BE2C (cell line): ENCODE results near the gene NSL1.

Experiments used
- DNase-seq: peaks from one replicate; pipeline ENCODE4 v3.0.0-alpha.2; 2020
- H3K27me3 ChIP-seq: fragments of 250-450 bp; sonication (Bioruptor Pico); 2 replicates; pipeline ENCODE4 v1.5.1; 2020; ENCODE audit warnings: mild to moderate bottlenecking
- H3K36me3 ChIP-seq: fragments of 250-450 bp; sonication (Bioruptor Pico); 2 replicates; pipeline ENCODE4 v1.5.1; 2020; ENCODE audit warnings: mild to moderate bottlenecking
- H3K4me1 ChIP-seq: fragments of 250-450 bp; sonication (Bioruptor Pico); 2 replicates; pipeline ENCODE4 v1.5.1; 2020
- H3K4me3 ChIP-seq: 2 replicates; pipeline ENCODE4 v1.5.1; 2011; ENCODE audit warnings: low read depth, low read length
- H3K9me3 ChIP-seq: fragments of 250-450 bp; sonication (Bioruptor Pico); 2 replicates; pipeline ENCODE4 v1.5.1; 2020
- CTCF ChIP-seq: IDR thresholded peaks from 2 replicates; pipeline ENCODE4 v1.5.1; 2012; ENCODE audit warnings: mild to moderate bottlenecking, low read depth, low read length

The NSL1 gene

GRCh38 chr1:212753749-212754148, 37.8 kb downstream of the NSL1 start:
- Histone ChIP-seq H3K36me3 (no peaks in the 10 kb centered on the region), H3K27me3 (no peaks in the 10 kb centered on the region), H3K4me3 (no peak overlapping the region), H3K4me1 (peaks cover 6% of the 10 kb centered on the region), H3K9me3 (no peaks in the 10 kb centered on the region)
- no peak for DNase-seq
- TF ChIP-seq CTCF = no peak

GRCh38 chr1:212752934-212753497, 38.6 kb downstream of the NSL1 start:
- Histone ChIP-seq H3K4me1 (peaks cover 6% of the 10 kb centered on the region), H3K36me3 (no peaks in the 10 kb centered on the region), H3K9me3 (no peaks in the 10 kb centered on the region), H3K27me3 (no peaks in the 10 kb centered on the region), H3K4me3 (no peak overlapping the region)
- no peak for DNase-seq
- TF ChIP-seq CTCF = no peak

GRCh38 chr1:212752252-212752933, 39.2 kb downstream of the NSL1 start:
- Histone ChIP-seq H3K4me1 (peaks cover 6% of the 10 kb centered on the region), H3K9me3 (no peaks in the 10 kb centered on the region), H3K4me3 (no peak overlapping the region), H3K27me3 (no peaks in the 10 kb centered on the region), H3K36me3 (no peaks in the 10 kb centered on the region)
- TF ChIP-seq CTCF = no peak
- DNase-seq = no peak

GRCh38 chr1:212749821-212750535, 41.6 kb downstream of the NSL1 start:
- Histone ChIP-seq H3K4me3 (no peak overlapping the region), H3K4me1 (peaks cover 6% of the 10 kb centered on the region), H3K9me3 (no peaks in the 10 kb centered on the region), H3K36me3 (no peaks in the 10 kb centered on the region), H3K27me3 (no peaks in the 10 kb centered on the region)
- peak; percentile 22 for DNase-seq
- peak; percentile 91 for TF ChIP-seq CTCF

GRCh38 chr1:212746546-212746945, 45.0 kb downstream of the NSL1 start:
- Histone ChIP-seq H3K4me3 (no peak overlapping the region), H3K9me3 (no peaks in the 10 kb centered on the region), H3K27me3 (no peaks in the 10 kb centered on the region), H3K4me1 (peaks cover 3% of the 10 kb centered on the region; the same call in 1 of the 2 replicates), H3K36me3 (no peaks in the 10 kb centered on the region)
- no peak for TF ChIP-seq CTCF
- no peak for DNase-seq

GRCh38 chr1:212745303-212745702, 46.3 kb downstream of the NSL1 start:
- H3K36me3 ChIP-seq = no peaks in the 10 kb centered on the region
- H3K4me1 ChIP-seq = peaks cover 3% of the 10 kb centered on the region; the same call in 1 of the 2 replicates
- no peaks in the 10 kb centered on the region for H3K9me3 ChIP-seq
- H3K27me3 ChIP-seq = no peaks in the 10 kb centered on the region
- TF ChIP-seq CTCF = no peak
- H3K4me3 ChIP-seq = no peak overlapping the region
- DNase-seq = no peak
